ENCODE data around the gene UTP20. TPM values are rescaled to one million over a fixed set of nuclear protein-coding genes. Genes with fewer than 3 reads are reported as not detected.

Gene UTP20
- total and polyA plus RNA-seq, 4 donors = 1.5 to 10.1 (median 4.4) TPM

- 64% methylated on average over 3 of the region's 3 CpGs for WGBS
- Histone ChIP-seq H3K4me1 (ENCODE audit: control insufficient read depth in 4 of 4, insufficient read depth in 4 of 4, low read length in 3 of 4) (peaks cover 0 to 13% (median 10%) of the 10 kb centered on the region in 4 donors), H3K4me3 (ENCODE audit: low read depth in 1 of 3, low read length in 3 of 3) (no peak overlapping the region), H3K27me3 (ENCODE audit: control insufficient read depth in 4 of 4, insufficient read depth in 4 of 4, low read length in 3 of 4) (no peaks in the 10 kb centered on the region), H3K27ac (ENCODE audit: low read depth in 1 of 2, low read length in 2 of 2) (no peak overlapping the region), H3K36me3 (ENCODE audit: control insufficient read depth in 4 of 4, insufficient read depth in 3 of 4, low read depth in 1 of 4, low read length in 3 of 4) (no peaks in the 10 kb centered on the region), H3K9me3 (ENCODE audit: control insufficient read depth in 4 of 4, low read length in 3 of 4) (no peaks in the 10 kb centered on the region), H3K9ac (ENCODE audit: low read depth in 1 of 2, low read length in 2 of 2) (no peak overlapping the region)
- no peak for DNase-seq (ENCODE audit: low spot score)
- TF ChIP-seq MAX (IDR thresholded peaks at IDR 0.05) (no peak), FOXA1 (IDR thresholded peaks at IDR 0.05) (no peak), HNF4A (conservative IDR thresholded peaks at IDR 0.05) (no peak), RXRA (IDR thresholded peaks at IDR 0.05) (no peak), RAD21 (IDR thresholded peaks at IDR 0.05) (no peak), TAF1 (conservative IDR thresholded peaks at IDR 0.05) (no peak), NR2F2 (IDR thresholded peaks at IDR 0.05) (no peak), REST (IDR thresholded peaks at IDR 0.05) (no peak), HNF4G (IDR thresholded peaks at IDR 0.05) (no peak), CTCF (IDR thresholded peaks at IDR 0.05; ENCODE audit: low read depth, low read length, missing input control) (no peak), GABPA (IDR thresholded peaks at IDR 0.05 in 1 of 2, conservative IDR thresholded peaks at IDR 0.05 in 1 of 2) (no peak), SP1 (IDR thresholded peaks at IDR 0.05) (no peak), YY1 (IDR thresholded peaks at IDR 0.05) (no peak), JUND (IDR thresholded peaks at IDR 0.05) (no peak), ZBTB33 (IDR thresholded peaks at IDR 0.05) (no peak), ATF3 (IDR thresholded peaks at IDR 0.05) (no peak), EGR1 (IDR thresholded peaks at IDR 0.05; ENCODE audit: low read depth in 2 of 2) (no peak), FOXA2 (IDR thresholded peaks at IDR 0.05) (no peak)
Observed at GRCh38 chr12:101277443-101277842, 2.5 kb upstream of the UTP20 start.
